ENCODE data around the gene TRIM8.

DNA sequence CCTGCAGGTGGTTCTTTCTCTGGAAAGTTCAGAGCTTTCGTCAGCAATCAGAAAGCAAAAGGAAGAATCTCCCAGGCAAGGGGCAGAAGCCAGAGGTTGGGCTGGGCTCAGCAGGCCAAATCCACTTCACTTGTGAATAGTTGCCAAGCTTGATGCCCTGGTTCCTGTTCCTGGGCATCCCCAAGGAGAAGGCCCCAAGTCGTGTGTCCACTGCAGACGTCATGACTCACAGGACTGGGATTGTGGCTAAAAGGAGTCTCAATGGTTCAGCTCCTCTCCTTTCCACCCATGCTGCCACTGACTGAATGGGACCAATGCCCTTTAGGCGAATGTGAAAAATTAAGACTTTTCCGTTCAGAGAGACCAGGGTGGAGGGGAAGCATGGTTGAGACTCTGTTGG is 38.6 kb upstream of the TRIM8 start:
- no peak for TF ChIP-seq ATF3 (CRISPR knock-in tag; conservative IDR thresholded peaks at IDR 0.05)
- TF ChIP-seq CTCF (IDR thresholded peaks at IDR 0.05): no peak
- TF ChIP-seq USF2 (CRISPR knock-in tag; IDR thresholded peaks at IDR 0.05): no peak
- no peak for TF ChIP-seq NFYB (CRISPR knock-in tag; conservative IDR thresholded peaks at IDR 0.05; ENCODE audit: low read depth)
- TF ChIP-seq ZNF263 (CRISPR knock-in tag; IDR thresholded peaks at IDR 0.05; ENCODE audit: low read depth): no peak
- TF ChIP-seq, protein P1, sequence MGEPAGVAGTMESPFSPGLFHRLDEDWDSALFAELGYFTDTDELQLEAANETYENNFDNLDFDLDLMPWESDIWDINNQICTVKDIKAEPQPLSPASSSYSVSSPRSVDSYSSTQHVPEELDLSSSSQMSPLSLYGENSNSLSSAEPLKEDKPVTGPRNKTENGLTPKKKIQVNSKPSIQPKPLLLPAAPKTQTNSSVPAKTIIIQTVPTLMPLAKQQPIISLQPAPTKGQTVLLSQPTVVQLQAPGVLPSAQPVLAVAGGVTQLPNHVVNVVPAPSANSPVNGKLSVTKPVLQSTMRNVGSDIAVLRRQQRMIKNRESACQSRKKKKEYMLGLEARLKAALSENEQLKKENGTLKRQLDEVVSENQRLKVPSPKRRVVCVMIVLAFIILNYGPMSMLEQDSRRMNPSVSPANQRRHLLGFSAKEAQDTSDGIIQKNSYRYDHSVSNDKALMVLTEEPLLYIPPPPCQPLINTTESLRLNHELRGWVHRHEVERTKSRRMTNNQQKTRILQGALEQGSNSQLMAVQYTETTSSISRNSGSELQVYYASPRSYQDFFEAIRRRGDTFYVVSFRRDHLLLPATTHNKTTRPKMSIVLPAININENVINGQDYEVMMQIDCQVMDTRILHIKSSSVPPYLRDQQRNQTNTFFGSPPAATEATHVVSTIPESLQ (CRISPR knock-in tag; IDR thresholded peaks at IDR 0.05): no peak
- TF ChIP-seq RELA (CRISPR knock-in tag; IDR thresholded peaks at IDR 0.05; ENCODE audit: borderline replicate concordance): no peak
- TF ChIP-seq ATF1 (CRISPR knock-in tag; IDR thresholded peaks at IDR 0.05): no peak
- no peak for TF ChIP-seq ATF2 (CRISPR knock-in tag; IDR thresholded peaks at IDR 0.05; ENCODE audit: borderline replicate concordance, low read depth)
- no peak for TF ChIP-seq NFE2L1 (CRISPR knock-in tag; IDR thresholded peaks at IDR 0.05)
- no peak for TF ChIP-seq CREB1 (CRISPR knock-in tag; IDR thresholded peaks at IDR 0.05)

Measured in WTC11 (cell line).